SK-N-MC (cell line): ENCODE data around the gene GIGYF2.

Experiments used
- DNase-seq: peaks from one replicate; pipeline ENCODE4 v3.0.0-alpha.2; 2011; ENCODE audit warnings: low read depth, low spot score
- H3K27ac ChIP-seq: fragments of 200-600 bp; sonication (generic); 2 replicates; pipeline ENCODE4 v1.5.1; 2016; ENCODE audit warnings: mixed run types
- H3K36me3 ChIP-seq: fragments of 200-600 bp; sonication (generic); 2 replicates; pipeline ENCODE4 v1.6.1; 2017; ENCODE audit warnings: antibody characterized with exemption, low read length, mixed read lengths; ENCODE audit not compliant: insufficient read depth
- H3K4me3 ChIP-seq: fragments of 200-600 bp; sonication (generic); 2 replicates; pipeline ENCODE4 v1.5.1; 2016
- H3K9ac ChIP-seq: fragments of 200-600 bp; sonication (generic); 2 replicates; pipeline ENCODE4 v1.8.0; 2017; ENCODE audit warnings: mixed run types, mixed read lengths; ENCODE audit not compliant: insufficient read length
- H3K9me3 ChIP-seq: fragments of 200-600 bp; sonication (generic); 2 replicates; pipeline ENCODE4 v1.6.1; 2017; ENCODE audit warnings: low read depth, mild to moderate bottlenecking, antibody characterized with exemption, low read length, moderate library complexity, mixed read lengths
- EZH2 ChIP-seq: fragments of 200-600 bp; sonication (generic); IDR thresholded peaks from one replicate; pipeline ENCODE4 v1.6.1; 2017; ENCODE audit warnings: antibody characterized with exemption
- FOXP2 ChIP-seq: optimal IDR thresholded peaks from 2 replicates; pipeline ENCODE3; 2011; ENCODE audit warnings: mild to moderate bottlenecking, moderate library complexity; ENCODE audit not compliant: insufficient read depth; ENCODE audit errors: extremely low read length, control extremely low read depth
- POLR2AphosphoS5 ChIP-seq: IDR thresholded peaks from 2 replicates; pipeline ENCODE4 v1.6.1; 2012; ENCODE audit warnings: mild to moderate bottlenecking, low read depth, low read length, borderline replicate concordance

GIGYF2 gene

DNA sequence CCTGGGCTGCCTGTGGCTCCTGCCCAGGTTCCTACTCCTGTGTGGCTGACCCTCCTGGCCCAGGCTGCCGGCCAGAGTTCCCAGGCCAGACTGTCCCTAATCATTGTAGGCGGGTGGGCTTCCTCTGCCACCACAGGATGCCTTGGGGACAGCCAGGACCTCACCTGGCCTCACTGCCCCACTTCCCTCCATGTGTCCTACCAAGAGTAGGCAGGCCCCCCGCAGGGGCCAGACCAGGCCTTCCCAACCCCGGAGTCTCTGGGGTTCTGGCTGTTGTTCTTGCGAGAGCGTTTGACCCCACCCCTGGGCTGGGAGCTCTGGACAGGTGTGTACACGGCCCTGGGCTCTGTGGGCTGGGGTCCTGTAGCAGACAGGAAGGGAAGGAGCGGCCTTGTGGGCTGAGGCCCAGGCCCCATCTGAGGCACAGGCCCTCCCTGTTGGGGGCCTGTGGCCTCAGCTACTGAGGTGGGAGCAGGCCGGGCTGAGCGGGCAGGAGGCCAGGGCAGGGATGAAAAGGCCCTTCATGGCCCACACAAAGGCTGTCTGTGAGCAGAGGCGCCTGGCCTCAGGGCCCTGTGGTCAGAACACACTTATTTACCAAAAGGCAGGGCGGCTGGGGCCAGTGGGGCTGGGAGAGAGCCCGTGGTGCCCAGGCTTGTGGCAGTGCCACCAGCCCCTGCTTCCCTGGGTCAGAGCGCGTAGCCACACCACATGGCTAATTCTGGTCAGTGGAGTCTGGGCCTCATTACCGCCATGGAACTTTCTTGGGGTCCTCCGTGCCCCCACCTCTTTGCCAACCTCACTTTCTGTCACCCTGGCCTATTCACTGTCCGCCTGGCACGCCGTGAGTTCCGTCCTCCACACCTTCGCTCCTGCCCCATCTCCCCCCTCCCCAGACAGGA lies 175.0 kb downstream of the GIGYF2 start:
- DNase-seq, result no peak
- no peaks in the 10 kb centered on the region for H3K9me3 ChIP-seq
- no peaks in the 10 kb centered on the region for H3K36me3 ChIP-seq
- no peak overlapping the region for H3K27ac ChIP-seq
- no peak for TF ChIP-seq EZH2
- TF ChIP-seq POLR2AphosphoS5, result no peak
- no peak for TF ChIP-seq FOXP2
- no peak overlapping the region for H3K9ac ChIP-seq
- no peak overlapping the region for H3K4me3 ChIP-seq

DNA sequence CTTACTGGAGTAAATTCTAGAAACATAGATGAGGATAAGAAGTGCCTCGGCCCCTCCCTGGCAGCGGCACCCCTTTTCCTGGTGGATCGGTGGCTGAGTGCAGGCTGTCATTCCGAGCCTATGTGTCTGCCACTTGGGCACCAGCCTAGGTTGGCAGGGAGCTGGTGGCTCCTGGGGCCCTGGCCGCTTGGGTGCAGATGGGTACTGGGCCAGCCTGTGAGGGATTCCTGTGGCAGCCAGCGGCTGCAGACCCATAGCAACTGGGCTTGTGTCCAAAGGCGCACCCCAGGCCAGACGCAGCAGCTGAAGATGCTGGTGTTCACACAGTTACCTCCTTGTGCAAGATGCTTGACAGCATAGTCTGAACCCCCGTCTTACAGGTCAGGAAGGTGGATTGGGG lies 175.7 kb downstream of the GIGYF2 start:
- no peak overlapping the region for H3K27ac ChIP-seq
- no peaks in the 10 kb centered on the region for H3K36me3 ChIP-seq
- H3K4me3 ChIP-seq, result no peak overlapping the region
- no peak for TF ChIP-seq POLR2AphosphoS5
- no peak for TF ChIP-seq FOXP2
- no peak for TF ChIP-seq EZH2
- H3K9me3 ChIP-seq, result no peaks in the 10 kb centered on the region
- no peak overlapping the region for H3K9ac ChIP-seq
- no peak for DNase-seq

DNA sequence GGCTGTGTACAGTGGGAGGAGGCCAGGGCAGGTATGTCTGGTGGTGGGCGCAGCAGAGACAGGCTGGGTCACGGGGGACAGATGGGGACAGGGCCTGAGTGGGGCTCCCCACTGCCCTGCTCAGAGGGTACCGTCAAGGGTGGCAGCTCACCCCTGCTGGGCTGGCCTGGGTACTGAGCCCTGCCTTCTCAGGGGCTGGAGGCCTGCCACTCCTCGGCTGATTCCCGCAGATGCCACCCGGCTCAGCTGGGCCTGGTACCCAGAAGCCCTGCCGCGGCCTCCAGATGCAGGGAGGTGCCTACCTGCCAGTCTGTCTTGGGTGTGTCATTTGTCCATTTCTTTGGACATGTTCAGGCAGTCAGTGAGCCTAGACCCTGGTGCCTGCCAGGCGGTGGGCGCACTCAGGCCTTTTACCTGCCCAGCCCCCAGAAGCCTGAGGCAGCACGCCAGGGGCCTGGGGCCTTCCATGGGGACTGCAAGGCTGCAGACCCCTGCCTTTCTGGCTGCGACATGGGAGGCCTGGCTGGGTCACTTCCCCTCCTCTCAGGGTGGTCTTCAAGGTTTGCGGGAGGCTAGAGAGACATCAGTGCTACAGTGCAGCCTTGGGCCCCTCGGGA lies 176.3 kb downstream of the GIGYF2 start:
- no peak for TF ChIP-seq FOXP2
- TF ChIP-seq POLR2AphosphoS5, result no peak
- no peak for TF ChIP-seq EZH2
- Histone ChIP-seq H3K36me3 (no peaks in the 10 kb centered on the region), H3K9me3 (no peaks in the 10 kb centered on the region), H3K4me3 (no peak overlapping the region), H3K9ac (no peak overlapping the region), H3K27ac (no peak overlapping the region)
- DNase-seq, result no peak

DNA sequence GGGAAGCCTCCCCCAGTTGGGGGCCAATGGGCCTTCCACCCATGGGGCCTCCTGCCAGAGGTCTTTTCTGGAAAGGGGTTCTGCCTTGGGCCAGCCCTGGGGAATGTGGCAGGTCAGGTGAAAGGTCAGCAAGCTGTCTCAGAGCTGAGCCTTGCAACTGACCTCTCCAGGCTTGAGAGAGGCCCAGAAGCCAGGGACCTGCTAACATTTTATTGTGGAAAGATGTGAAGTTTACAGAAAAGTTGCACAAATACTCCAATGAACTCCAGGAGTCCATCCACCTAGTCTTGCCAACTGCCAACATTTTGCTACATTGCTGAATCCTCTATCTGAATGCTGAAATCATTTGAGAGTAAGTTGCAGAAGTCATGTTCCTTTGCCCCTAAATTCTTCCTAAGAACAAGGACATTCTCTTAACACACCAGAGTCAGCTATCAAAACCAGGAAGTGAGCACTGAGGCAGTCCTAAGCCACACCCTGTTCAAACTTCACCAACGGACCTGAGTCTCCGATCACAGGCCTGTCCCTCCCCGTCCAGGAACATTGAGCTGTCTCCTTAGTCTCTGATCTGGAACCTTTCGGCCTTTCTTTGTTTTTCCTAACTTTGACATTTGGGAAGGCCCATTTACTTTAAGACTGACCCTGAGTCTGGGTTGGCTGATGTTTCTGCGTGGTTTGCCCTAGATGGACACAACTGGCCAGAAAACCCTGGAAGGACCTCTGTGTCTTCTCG lies 176.9 kb downstream of the GIGYF2 start:
- Histone ChIP-seq H3K9me3 (no peaks in the 10 kb centered on the region), H3K9ac (no peak overlapping the region), H3K4me3 (no peak overlapping the region), H3K27ac (no peak overlapping the region), H3K36me3 (no peaks in the 10 kb centered on the region)
- no peak for TF ChIP-seq FOXP2
- no peak for TF ChIP-seq EZH2
- TF ChIP-seq POLR2AphosphoS5, result no peak
- DNase-seq, result no peak

DNA sequence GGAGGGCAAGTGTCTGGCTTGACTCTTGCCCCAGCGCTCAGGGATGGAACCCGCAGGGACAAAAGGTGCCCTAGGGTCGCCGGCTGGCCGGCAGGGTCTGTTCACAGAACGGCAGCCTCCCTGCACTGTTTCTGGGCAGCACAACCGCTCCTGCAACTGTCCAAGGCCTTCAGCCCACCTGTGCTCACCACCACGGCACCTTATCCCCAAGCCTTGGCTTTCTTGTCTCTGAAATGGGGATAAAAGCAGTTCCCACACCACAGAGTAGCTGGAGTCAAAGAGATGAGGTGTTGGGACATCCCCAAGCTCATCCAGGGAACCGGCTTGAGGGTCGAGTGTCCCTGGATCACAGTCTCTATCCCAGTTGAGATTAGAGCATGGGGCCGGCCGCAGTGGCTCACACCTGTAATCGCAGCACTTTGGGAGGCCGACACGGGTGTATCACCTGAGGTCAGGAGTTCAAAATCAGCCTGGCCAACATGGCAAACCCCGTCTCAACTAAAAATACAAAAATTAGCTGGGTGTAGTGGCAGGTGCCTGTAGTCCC lies 177.6 kb downstream of the GIGYF2 start:
- no peak overlapping the region for H3K4me3 ChIP-seq
- no peak overlapping the region for H3K27ac ChIP-seq
- H3K9me3 ChIP-seq, result no peaks in the 10 kb centered on the region
- no peak for DNase-seq
- H3K36me3 ChIP-seq, result no peaks in the 10 kb centered on the region
- no peak for TF ChIP-seq EZH2
- TF ChIP-seq FOXP2, result no peak
- no peak for TF ChIP-seq POLR2AphosphoS5
- no peak overlapping the region for H3K9ac ChIP-seq

DNA sequence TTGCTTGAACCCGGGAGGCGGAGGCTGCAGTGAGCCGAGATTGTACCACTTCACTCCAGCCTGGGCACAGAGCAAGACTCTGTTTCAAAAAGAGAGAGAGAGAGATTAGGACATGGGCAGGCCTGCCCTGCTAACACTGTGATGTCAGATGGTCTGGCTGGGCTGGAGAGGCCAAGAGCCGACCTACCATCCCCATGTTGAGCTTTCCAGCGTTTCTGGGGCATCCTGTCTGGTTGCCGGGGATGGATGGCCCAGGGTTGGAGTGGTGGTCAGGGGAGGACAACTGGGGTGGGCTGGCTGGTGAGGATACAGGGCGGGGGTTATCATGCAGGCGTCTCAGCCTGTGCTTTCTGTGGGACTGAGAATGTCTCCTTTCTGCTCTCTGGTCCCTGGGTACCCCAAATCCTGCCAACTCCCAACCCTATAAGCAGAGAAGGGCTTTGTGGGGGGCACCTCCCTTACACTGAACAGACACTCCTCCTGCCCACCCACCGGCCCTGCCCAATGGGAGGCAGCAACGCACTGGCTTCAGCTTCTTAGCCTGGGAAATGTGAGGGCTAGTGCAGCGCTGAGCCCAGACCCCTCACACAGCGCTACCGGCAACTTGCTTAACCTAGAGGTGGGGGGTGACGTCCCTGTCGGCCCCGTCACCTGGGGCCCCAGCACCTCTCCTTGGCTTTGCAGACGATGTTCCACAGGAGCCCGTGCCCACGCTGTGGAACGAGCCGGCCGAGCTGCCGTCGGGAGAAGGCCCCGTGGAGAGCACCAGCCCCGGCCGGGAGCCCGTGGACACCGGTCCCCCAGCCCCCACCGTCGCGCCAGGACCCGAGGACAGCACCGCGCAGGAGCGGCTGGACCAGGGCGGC lies 178.4 kb downstream of the GIGYF2 start:
- no peak for TF ChIP-seq EZH2
- no peak for TF ChIP-seq POLR2AphosphoS5
- TF ChIP-seq FOXP2, result no peak
- no peak overlapping the region for H3K4me3 ChIP-seq
- no peak overlapping the region for H3K9ac ChIP-seq
- H3K9me3 ChIP-seq, result no peaks in the 10 kb centered on the region
- no peaks in the 10 kb centered on the region for H3K36me3 ChIP-seq
- DNase-seq, result no peak
- H3K27ac ChIP-seq, result no peak overlapping the region

DNA sequence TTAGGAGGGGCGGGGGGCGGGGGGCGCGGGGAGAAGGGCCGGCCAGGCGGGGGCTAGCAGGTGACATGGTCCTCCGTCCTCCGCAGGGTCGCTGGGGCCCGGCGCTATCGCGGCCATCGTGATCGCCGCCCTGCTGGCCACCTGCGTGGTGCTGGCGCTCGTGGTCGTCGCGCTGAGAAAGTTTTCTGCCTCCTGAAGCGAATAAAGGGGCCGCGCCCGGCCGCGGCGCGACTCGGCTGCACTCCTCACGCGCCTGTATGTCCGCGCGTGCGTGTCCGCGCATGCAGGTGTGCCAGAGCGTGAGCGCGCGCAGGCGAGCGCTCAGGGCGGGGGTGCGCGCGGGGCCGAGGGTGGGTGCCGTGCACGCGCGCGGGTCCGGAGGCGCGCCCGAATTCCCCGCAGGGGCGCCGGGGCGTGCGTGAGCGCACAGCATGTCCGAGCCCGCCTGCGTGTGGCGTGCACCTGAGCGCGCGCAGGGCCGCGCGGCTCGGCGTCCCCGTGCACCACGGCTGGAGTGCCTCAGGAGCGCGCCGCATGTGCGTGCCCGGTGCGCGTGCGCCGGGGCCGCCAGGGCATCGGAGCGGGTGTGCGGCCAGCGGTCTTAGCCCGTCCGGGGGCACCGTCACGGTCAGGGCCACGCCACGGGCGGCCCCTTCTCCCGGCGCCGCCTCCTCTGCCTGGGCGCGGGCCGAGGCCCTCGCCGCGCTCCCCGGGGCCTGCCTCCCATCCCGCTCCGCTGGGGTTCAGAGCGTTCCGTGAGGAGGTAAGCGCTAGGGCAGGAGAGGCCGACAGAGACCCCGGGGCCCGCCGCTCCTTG lies 179.2 kb downstream of the GIGYF2 start:
- no peak overlapping the region for H3K9ac ChIP-seq
- DNase-seq, result no peak
- no peaks in the 10 kb centered on the region for H3K36me3 ChIP-seq
- no peak overlapping the region for H3K27ac ChIP-seq
- peak overlapping the region; percentile 62 for H3K4me3 ChIP-seq
- no peak for TF ChIP-seq FOXP2
- TF ChIP-seq POLR2AphosphoS5, result no peak
- no peak for TF ChIP-seq EZH2
- no peaks in the 10 kb centered on the region for H3K9me3 ChIP-seq
